AG04449 (cell line): ENCODE measurements around the gene RTN4R.

Source experiments
- CTCF ChIA-PET: fragments of 350-600 bp; formaldehyde crosslinking; extraction: SDS; loops from one replicate; lab custom pipeline; 2021; ENCODE audit warnings: antibody characterized with exemption; lab: Yijun Ruan, JAX
- POLR2A ChIA-PET: fragments of 400-600, 350-600 bp; formaldehyde crosslinking; extraction: SDS; loops from one replicate; lab custom pipeline; 2020; ENCODE audit warnings: antibody characterized with exemption, inconsistent platforms; lab: Yijun Ruan, JAX
- DNase-seq: peaks from one replicate; pipeline ENCODE4 v3.0.0-alpha.2; 2010; ENCODE audit warnings: low read depth, low spot score
- H3K4me3 ChIP-seq: 2 replicates; pipeline ENCODE4 v1.5.1; 2011; ENCODE audit warnings: low read depth, mild to moderate bottlenecking, control low read depth, low read length
- TF ChIP-seq, protein P1 (sequence below): IDR thresholded peaks from one replicate; pipeline ENCODE4 v1.5.1; 2011; ENCODE audit warnings: mild to moderate bottlenecking, moderate library complexity, low read length, control low read depth, inconsistent platforms; ENCODE audit not compliant: insufficient read depth; ENCODE audit errors: missing control alignments

The RTN4R gene

DNA sequence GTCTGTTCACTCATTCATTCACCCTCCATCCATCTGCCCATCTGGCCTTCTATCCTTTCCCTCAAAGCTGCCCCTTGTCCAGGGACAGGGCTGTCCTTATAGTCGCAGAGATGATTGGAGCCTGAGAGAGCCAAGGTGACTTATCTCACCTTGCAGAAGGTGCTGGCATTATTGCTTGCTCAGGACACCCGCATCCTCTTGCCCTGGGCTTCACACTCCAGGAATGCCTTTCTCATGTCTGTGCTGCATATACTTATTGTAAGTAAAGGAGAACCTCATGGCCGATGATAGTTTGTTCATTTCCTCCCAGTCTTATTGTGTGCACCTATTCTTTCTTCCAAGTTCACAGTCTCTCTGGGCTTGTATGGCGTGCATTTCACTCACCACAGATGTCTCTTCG lies 68.2 kb downstream of the RTN4R start:
- DNase-seq, result no peak
- TF ChIP-seq, protein P1, sequence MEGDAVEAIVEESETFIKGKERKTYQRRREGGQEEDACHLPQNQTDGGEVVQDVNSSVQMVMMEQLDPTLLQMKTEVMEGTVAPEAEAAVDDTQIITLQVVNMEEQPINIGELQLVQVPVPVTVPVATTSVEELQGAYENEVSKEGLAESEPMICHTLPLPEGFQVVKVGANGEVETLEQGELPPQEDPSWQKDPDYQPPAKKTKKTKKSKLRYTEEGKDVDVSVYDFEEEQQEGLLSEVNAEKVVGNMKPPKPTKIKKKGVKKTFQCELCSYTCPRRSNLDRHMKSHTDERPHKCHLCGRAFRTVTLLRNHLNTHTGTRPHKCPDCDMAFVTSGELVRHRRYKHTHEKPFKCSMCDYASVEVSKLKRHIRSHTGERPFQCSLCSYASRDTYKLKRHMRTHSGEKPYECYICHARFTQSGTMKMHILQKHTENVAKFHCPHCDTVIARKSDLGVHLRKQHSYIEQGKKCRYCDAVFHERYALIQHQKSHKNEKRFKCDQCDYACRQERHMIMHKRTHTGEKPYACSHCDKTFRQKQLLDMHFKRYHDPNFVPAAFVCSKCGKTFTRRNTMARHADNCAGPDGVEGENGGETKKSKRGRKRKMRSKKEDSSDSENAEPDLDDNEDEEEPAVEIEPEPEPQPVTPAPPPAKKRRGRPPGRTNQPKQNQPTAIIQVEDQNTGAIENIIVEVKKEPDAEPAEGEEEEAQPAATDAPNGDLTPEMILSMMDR, result no peak
- ChIA-PET POLR2A (no interaction called here), CTCF (no interaction called here)
- no peak overlapping the region for H3K4me3 ChIP-seq

DNA sequence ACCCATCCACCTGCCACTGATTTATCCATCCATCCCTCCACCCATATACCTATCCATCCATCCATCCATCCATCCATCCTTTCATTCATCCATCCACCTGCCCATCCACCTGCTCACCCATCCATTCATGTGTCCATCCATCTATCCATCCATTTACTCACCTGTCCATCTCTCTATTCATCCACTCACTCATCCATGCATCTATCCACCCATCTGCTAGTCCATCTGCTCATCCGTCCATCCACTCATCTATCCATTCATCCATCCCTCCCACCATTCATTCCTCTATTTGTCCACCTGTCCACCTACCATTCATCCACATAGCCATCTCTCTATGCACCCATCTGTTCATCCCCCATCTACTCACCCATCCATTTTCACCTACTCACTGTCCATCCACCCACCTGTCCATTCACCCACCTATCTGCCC lies 68.7 kb downstream of the RTN4R start:
- H3K4me3 ChIP-seq, result no peak overlapping the region
- no peak for DNase-seq
- TF ChIP-seq, protein P1, result no peak
- ChIA-PET POLR2A (no interaction called here), CTCF (no interaction called here)

DNA sequence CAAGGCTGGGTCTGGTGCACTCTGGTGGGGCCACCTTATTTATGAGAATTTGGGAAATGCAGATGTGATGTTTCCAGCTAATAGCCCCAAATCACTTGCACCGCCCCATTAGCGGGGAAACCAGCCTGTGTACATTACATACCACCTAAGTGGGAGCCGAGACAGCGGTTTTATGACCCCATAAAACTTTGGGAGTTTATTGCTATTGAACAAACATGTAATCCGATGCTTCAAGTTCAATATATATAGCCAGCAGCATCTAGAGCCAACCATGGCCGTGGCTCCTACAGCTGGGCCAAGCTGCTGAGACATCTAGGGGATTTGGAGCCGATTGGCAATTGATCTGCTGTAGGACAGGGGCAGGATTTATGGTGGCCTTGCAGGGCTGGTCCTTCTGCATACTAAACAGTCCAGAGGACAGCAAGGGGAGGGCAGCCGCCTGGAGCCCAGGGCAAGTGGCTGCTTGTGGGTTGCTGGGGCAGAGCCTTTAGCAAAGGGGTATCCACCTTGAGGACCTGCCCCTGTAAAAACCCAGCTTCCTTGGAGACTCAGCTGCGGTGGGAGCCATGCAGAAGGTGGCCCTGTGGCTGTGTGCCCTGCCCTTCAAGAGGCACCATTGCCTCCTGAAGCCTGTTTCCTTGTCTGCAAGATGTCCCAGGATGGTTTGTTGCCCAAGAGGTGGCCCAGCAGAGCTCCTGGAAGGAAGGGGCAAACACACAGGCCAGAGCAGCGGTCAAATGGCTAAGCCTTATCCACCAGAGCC lies 69.4 kb downstream of the RTN4R start:
- POLR2A ChIA-PET, result no interaction called here
- CTCF ChIA-PET, result interaction anchor here (1.0 kb wide), 1 partner anchor 11 kb away, joined by 3 read pairs; no protein-coding TSS in a partner anchor
- DNase-seq, result no peak
- TF ChIP-seq, protein P1, result no peak
- H3K4me3 ChIP-seq, result no peak overlapping the region

DNA sequence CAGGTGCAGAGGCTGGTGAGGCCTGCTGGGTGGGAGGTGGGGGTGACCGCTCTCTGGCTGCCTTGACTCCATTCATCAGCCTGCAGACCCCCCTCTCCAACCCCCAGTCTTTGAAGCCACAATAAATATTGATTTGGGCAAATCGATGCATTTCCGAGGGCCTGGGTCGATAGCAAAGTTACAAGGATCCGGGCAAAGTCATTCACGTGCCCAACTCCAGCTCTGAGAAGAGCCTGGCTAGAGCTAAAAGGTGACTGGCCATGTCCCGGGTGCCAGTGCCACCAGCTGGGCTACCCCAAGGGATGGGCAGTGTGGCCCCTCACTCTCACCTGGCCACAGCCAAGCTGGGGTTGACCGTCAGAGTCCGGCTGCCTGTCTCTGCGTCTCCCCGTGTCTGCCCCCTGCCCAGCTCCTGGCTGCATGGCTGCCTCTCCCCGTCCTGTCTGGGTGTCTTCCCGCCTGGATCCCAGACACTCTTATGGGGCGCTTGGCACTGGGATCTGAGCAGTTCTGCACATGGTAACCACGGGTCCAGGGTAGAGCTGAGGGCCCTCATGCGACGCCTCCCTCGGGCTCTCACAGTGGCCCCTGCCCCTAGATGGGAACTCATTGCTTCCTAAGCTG lies 70.6 kb downstream of the RTN4R start:
- no peak overlapping the region for H3K4me3 ChIP-seq
- TF ChIP-seq, protein P1, result no peak
- no peak for DNase-seq
- POLR2A ChIA-PET, result interaction anchor here (0.6 kb wide), 1 partner anchor 12 kb away, joined by 3 read pairs; no protein-coding TSS in a partner anchor
- CTCF ChIA-PET, result no interaction called here

DNA sequence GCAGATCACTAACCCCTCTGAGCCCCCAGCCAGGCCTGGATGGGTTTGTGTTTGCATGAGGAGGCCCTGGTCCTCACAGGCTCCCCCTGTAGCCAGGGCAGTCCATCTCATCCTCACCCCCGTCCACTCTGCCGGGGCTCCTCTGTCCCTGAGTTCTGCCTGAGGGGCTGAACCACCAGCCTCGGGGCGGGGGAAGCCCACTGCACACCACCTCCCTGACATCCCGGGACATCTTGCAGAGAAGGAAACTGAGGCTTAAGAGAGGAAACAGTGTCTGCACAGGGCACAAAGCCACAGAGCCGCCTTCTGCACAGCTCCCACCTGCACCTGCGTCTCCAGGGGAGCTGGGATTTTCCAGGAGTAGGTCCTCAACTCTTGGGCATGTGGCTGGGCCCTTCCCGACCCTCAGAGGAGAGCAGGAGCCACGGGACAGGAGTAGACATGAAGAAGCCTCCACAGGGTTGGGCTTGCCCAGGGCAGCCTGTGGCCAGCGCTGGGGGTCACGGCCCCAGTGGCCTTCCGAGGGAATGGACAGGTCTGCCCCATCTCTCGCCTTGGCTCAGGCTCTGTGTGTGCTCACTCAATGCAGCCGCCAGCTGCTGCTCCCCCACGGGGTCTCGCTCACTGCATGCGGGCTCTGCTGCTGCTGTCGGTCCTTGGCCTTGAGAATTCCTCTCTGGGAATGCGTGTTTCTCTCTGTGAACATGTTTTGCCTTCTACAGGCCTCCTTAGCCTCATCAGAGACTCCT lies 71.8 kb downstream of the RTN4R start:
- CTCF ChIA-PET, result interaction anchor here (1.5 kb wide), 1 partner anchor 89 kb away, joined by 4 read pairs; no protein-coding TSS in a partner anchor

More for the DNA sequence above, 71.8 kb downstream of the RTN4R start:
- H3K4me3 ChIP-seq, result no peak overlapping the region
- DNase-seq, result no peak
- TF ChIP-seq, protein P1, result no peak
- POLR2A ChIA-PET, result no interaction called here
